ENCODE measurements around the gene CERS6. TPM values are rescaled to one million over a fixed set of nuclear protein-coding genes. Genes with fewer than 3 reads are reported as not detected.

The CERS6 gene
- total RNA-seq, 1 donor from 2014 or later = 55.3 TPM

DNA sequence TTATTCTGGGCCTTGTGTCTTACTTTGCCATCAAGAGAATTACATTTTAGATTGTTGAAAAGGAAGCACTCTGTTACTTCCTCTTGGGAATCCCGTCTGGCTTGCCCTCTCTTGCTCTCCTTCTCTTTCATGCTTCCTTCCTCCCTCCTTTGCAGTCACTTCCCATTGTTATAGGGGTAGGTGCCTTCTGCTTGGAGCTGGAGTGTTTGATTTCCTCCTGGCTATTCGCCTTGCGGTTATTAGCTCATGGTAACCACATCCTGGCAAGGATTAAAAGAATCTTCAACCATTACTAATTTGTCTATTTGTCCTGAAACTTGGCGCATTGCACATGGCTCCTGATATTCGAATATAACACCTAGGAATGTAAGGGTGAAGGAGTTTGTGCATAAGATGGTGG lies 115.0 kb downstream of the CERS6 start:
- H3K4me3 ChIP-seq (ENCODE audit: low read depth, low read length) = no peak overlapping the region
- no peaks in the 10 kb centered on the region for H3K27me3 ChIP-seq (ENCODE audit: control insufficient read depth, insufficient read depth, low read length)
- H3K36me3 ChIP-seq (ENCODE audit: control insufficient read depth, insufficient read depth, low read length) = no peaks in the 10 kb centered on the region
- DNase-seq (ENCODE audit: low read depth) (peak; percentile 95), FAIRE-seq (no peak)
- TF ChIP-seq, protein P1, sequence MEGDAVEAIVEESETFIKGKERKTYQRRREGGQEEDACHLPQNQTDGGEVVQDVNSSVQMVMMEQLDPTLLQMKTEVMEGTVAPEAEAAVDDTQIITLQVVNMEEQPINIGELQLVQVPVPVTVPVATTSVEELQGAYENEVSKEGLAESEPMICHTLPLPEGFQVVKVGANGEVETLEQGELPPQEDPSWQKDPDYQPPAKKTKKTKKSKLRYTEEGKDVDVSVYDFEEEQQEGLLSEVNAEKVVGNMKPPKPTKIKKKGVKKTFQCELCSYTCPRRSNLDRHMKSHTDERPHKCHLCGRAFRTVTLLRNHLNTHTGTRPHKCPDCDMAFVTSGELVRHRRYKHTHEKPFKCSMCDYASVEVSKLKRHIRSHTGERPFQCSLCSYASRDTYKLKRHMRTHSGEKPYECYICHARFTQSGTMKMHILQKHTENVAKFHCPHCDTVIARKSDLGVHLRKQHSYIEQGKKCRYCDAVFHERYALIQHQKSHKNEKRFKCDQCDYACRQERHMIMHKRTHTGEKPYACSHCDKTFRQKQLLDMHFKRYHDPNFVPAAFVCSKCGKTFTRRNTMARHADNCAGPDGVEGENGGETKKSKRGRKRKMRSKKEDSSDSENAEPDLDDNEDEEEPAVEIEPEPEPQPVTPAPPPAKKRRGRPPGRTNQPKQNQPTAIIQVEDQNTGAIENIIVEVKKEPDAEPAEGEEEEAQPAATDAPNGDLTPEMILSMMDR (IDR thresholded peaks at IDR 0.05; ENCODE audit: insufficient read depth, low read length, severe bottlenecking) = no peak

DNA sequence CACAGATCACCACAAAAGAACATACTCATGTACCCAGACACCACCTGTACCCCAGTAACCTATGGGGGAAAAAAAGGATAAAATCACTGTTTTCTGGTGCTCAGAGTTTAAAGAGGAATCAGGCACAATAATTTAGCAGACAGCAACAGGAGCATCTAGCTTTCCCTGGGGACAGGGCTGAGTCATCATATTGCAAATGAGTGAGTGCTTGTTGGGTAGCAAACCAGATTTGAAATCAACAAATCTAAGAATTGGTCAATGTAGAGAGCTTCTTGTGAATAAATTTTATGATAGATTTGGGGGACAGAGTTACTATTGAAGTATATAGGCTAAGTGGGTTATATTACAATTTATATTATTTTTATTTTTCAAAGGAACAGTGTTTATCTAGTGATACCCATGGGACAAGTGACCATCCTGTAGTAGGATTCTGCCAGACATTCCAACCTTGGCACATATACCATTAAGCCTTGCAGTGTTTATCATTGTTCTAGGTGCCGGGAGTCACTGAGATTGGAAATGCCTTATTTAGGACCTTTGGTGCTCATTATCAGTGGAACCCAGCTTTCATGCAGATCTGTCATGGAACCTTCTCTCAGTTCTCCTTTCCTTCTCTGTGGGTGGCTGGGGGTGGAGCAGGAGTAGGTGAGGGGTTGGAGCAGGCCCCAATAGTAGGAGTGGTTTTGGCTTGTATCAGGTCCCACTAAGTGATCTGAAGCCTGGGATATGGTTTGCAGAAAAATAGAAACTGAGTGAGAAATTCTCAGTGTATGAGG lies 117.2 kb downstream of the CERS6 start:
- Histone ChIP-seq H3K4me3 (ENCODE audit: low read depth, low read length) (no peak overlapping the region), H3K27me3 (ENCODE audit: control insufficient read depth, insufficient read depth, low read length) (no peaks in the 10 kb centered on the region), H3K36me3 (ENCODE audit: control insufficient read depth, insufficient read depth, low read length) (no peaks in the 10 kb centered on the region)
- FAIRE-seq = no peak
- TF ChIP-seq, protein P1 (IDR thresholded peaks at IDR 0.05; ENCODE audit: insufficient read depth, low read length, severe bottlenecking) = no peak
- DNase-seq (ENCODE audit: low read depth) = peak; percentile 54

DNA sequence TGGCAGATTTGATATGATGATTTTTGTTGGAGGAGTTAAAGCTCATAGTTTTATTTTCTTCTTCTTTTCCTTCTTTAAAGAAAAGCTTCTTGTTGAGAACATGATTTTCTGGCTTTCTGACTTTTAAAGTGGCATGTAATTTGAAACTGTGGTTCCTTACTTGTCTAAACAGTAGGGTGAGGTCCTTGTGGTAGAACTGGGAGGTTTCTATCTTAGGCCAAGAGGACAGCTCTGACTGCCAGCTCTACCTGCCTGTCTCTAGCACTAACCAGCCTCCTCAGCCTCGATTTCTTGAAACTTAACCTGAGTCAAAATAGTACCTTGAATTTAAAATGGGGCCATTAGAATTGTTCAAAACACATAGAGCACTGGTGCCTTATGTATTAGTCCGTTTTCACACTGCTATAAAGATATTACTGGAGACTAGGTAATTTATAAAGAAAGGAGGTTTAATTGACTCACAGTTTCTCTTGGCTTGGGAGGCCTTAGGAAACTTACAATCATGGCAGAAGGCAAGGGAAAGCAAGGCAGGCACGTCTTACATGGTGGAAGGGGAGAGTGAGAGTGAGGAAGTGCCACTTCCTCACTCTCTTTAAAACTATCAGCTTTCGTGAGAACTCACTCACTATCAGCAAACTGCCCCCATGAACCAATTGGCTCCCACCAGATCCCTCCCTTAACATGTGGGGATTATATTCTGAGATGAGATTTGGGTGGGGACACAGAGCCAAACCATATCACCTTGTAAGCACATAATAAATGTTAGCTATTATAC lies 119.0 kb downstream of the CERS6 start:
- TF ChIP-seq, protein P1 (IDR thresholded peaks at IDR 0.05; ENCODE audit: insufficient read depth, low read length, severe bottlenecking) = no peak
- no peak for FAIRE-seq
- Histone ChIP-seq H3K27me3 (ENCODE audit: control insufficient read depth, insufficient read depth, low read length) (no peaks in the 10 kb centered on the region), H3K36me3 (ENCODE audit: control insufficient read depth, insufficient read depth, low read length) (no peaks in the 10 kb centered on the region), H3K4me3 (ENCODE audit: low read depth, low read length) (no peak overlapping the region)
- DNase-seq (ENCODE audit: low read depth) = peak; percentile 35

DNA sequence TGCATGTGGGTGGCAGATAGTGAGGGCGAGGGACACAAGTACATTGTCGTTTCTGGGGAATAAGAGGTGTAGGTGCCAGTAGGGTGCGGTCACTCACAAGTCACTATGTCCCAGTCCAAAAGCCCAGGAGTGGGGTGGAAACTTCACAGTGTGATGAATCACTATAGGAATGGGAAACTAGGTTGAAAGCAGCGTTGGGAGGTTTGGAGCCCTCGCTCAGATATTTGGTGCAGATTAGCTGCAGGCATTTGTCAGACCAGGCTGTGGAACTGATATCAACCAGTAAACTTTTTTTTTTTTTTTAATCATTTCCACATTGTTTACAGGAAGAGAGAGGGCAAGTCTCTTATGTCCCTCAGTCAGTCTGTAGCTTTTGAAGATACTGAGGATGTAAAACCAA lies 121.8 kb downstream of the CERS6 start:
- Histone ChIP-seq H3K27me3 (ENCODE audit: control insufficient read depth, insufficient read depth, low read length) (no peaks in the 10 kb centered on the region), H3K36me3 (ENCODE audit: control insufficient read depth, insufficient read depth, low read length) (no peaks in the 10 kb centered on the region), H3K4me3 (ENCODE audit: low read depth, low read length) (no peak overlapping the region)
- TF ChIP-seq, protein P1 (IDR thresholded peaks at IDR 0.05; ENCODE audit: insufficient read depth, low read length, severe bottlenecking) = no peak
- no peak for DNase-seq (ENCODE audit: low read depth)
- no peak for FAIRE-seq

DNA sequence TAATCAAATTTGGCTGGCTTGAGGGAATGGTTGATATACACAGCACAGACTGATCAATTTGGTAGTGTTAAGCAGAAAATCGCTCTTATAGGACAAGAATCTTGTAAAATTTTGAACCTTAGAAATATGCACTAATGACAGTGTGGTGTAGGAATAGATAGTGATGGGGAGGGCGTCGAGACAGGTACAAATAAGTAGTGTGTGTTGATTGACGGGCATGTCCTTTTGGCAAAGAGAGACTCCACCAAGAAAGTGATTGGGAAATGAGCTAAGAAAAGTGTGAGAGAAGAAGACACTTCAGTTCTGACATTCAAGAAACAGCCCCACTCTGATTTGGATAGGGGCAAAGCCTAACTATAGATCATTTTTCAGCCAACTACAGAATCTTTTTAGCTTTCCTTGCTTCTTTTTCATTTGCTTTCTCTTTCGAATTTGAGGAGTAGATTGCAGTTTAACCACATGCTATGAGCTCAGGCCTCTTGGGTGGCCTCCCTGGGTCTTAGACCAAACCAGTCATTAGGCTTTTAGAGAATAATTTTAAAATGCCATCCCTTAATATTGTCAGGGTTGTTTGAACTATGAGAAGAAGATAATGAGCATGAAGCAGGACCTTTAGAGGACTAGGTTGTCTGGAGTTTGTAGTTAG lies 127.1 kb downstream of the CERS6 start:
- no peaks in the 10 kb centered on the region for H3K27me3 ChIP-seq (ENCODE audit: control insufficient read depth, insufficient read depth, low read length)
- H3K36me3 ChIP-seq (ENCODE audit: control insufficient read depth, insufficient read depth, low read length) = no peaks in the 10 kb centered on the region
- no peak for FAIRE-seq
- no peak for DNase-seq (ENCODE audit: low read depth)
- no peak overlapping the region for H3K4me3 ChIP-seq (ENCODE audit: low read depth, low read length)
- TF ChIP-seq, protein P1 (IDR thresholded peaks at IDR 0.05; ENCODE audit: insufficient read depth, low read length, severe bottlenecking) = no peak

Measured in bronchial epithelial cell (primary cell).